MM.1S (cell line): ENCODE measurements around the gene TAS1R2.
"Not testable (repeated sequence)": the region's sequence is repeated elsewhere in the genome, so short reads cannot be mapped to it uniquely, and the experiment has no call there.

ENCODE experiments used
- EZH2 ChIP-seq: fragments of 300-600 bp; sonication (generic); optimal IDR thresholded peaks from 2 replicates; pipeline ENCODE3; 2017; ENCODE audit warnings: low read depth, mild to moderate bottlenecking, antibody characterized with exemption, low read length, mixed read lengths
- TF ChIP-seq, protein P1 (sequence below): fragments of 300-600 bp; sonication (generic); IDR thresholded peaks from 2 replicates; pipeline ENCODE4 v1.5.1; 2016; ENCODE audit warnings: antibody characterized with exemption, low read length, mixed read lengths

DNA sequence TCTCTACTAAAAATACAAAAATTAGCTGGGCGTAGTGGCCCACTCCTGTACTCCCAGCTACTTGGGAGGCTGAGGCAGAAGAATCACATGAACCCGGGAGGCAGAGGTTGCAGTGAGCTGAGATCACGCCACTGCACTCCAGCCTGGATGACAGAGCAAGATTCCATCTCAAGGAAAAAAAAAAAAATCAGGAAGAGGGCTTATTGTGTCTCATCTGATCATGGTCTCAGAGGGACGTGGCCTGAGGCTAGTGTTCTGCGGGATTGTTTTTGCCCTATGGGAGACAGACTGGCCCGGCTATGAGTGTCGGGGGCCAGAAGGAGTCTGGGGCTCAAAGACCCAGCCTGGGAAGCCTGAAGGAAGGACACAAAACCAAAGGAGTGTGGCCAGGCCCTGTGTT lies 32.4 kb upstream of the TAS1R2 start:
- TF ChIP-seq, protein P1, sequence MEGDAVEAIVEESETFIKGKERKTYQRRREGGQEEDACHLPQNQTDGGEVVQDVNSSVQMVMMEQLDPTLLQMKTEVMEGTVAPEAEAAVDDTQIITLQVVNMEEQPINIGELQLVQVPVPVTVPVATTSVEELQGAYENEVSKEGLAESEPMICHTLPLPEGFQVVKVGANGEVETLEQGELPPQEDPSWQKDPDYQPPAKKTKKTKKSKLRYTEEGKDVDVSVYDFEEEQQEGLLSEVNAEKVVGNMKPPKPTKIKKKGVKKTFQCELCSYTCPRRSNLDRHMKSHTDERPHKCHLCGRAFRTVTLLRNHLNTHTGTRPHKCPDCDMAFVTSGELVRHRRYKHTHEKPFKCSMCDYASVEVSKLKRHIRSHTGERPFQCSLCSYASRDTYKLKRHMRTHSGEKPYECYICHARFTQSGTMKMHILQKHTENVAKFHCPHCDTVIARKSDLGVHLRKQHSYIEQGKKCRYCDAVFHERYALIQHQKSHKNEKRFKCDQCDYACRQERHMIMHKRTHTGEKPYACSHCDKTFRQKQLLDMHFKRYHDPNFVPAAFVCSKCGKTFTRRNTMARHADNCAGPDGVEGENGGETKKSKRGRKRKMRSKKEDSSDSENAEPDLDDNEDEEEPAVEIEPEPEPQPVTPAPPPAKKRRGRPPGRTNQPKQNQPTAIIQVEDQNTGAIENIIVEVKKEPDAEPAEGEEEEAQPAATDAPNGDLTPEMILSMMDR, result not testable (repeated sequence)
- not testable (repeated sequence) for TF ChIP-seq EZH2
